B cell (primary cell): Measurements from ENCODE around the gene KLHL25.
"Not testable (repeated sequence)": the region's sequence is repeated elsewhere in the genome, so short reads cannot be mapped to it uniquely, and the experiment has no call there.

Experiments
- CTCF ChIP-seq: fragments of 200-600 bp; IDR thresholded peaks from one replicate; pipeline ENCODE4 v1.8.0; 2022; ENCODE audit warnings: antibody characterized with exemption, mild to moderate bottlenecking
- EZH2 ChIP-seq: IDR thresholded peaks from 2 replicates; pipeline ENCODE4 v1.6.1; 2012; ENCODE audit warnings: borderline replicate concordance, low read depth, mild to moderate bottlenecking, moderate library complexity, low read length; ENCODE audit not compliant: insufficient read depth, poor library complexity, severe bottlenecking

GRCh38 chr15:85796371-85796770 is 1.6 kb upstream of the KLHL25 start:
- not testable (repeated sequence) for TF ChIP-seq CTCF, EZH2
